ENCODE data around the gene TFIP11.

Gene TFIP11

DNA sequence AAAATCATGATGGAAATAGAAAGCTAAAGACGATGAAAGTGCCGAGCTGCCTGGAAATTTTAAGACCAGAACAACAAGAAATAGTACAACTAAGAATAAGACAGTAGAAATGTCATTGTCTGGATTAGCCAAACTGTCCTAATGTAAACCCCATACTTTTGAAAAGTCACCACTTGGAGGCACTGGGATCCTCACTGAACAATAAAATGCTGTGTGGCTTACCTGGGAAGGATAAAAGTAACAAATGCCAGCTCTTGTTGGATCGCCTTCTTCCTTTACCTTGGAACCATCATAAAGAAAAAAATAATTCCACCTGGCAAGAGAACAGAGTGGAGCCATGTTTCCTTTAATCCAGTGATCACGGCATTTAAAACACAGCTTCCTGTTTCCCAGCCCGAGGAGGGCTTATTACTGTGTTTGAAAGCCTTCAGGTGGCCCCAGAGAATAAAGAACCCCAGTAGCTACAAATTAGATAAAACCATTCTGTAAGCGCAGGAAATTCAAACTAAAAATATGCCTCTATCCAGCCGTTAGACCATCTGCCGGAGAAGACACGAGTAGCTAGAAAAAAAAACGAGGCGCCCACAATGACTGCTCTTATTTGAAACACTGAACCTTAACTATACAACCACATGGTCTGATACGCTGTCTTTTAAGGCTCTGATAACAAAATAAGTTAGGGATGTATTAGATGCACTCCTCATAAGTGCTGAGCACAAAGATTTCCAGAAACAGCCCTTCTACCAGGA lies 33.1 kb downstream of the TFIP11 start:
- no peak for DNase-seq (ENCODE audit: low read depth)

DNA sequence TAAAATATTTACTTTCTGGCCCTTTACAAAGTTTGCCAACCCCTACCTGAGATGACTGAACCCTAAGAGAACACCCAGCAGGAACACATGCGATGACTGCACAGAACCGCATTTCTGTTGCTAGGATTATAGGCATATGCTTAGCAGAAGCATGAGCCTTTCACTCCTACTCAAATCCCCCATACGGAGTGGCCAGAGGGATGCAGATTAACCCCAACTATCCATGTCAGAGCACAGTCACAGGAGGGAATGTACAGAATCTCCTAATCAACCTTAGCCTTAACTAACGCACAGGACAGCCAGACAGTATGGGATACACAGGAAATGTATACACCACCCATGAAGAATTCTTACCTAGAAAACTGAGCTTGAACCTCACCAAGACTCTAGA lies 34.9 kb downstream of the TFIP11 start:
- no peak for DNase-seq (ENCODE audit: low read depth)

DNA sequence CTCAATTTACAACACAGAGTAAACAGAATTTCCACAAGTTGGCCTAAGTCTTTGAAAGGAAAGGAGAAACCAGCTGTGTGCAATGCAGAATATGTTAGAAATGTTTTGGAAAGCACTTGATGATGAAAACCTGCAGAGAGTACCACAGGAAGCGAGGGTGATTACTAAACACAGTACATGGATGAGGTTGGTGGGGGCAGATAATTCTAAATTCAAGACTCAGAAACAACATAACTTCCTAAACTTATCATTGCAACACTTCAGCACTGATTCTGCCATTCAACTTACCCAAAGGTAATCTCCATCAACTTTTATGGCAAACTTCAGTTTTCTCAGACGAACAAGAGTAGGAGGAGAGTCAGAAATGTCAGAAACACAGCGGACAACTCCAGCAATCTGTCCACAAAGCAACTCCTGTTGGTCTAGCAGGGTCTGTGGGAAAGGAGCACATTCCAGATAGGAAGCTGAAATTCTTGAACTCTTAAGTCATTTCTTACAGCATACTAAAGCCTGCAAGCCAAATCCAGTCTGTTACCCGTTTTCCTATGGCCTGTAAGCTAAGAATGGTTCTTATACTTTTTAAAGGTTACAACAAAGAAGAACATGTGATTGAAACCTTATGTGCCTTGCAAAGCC lies 35.5 kb downstream of the TFIP11 start:
- DNase-seq (ENCODE audit: low read depth) = no peak

DNA sequence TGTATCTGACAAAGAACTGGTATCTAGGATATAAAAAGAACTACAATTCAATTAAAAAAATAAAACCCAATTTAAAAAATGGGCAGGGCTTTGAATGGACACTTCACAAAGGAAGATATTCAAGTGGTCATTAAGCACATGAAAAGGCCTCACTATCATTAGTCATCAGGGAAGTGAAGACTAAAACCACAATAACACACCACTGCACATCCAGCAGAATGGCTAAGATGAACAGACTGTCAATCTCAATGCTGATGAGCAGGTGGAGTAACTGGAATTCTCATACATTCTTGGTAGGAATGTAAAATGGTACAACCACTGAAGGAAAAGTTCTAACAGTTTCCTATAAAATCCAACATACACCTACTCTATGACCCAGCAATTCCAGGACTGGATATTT lies 37.6 kb downstream of the TFIP11 start:
- no peak for DNase-seq (ENCODE audit: low read depth)

DNA sequence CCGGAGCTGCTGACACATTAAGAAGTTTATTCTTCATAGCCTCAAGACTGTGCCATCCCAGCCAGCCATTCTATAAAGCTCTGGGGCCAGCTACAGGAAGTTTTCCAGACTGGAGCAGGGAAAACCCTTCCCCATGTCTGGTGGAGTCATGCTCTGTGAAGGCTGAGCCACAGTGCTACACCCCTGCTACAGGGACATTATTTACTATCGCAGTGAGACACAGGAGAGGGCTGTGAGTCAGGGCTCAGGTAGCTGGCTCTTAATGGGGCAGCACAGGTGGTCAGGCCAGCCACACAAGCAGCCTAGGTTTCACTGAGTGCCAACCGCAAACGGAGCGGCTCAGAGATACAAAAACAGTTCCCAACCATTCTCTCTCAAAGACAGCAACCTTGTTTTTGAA lies 40.8 kb downstream of the TFIP11 start:
- peak; percentile 36 for DNase-seq (ENCODE audit: low read depth)

DNA sequence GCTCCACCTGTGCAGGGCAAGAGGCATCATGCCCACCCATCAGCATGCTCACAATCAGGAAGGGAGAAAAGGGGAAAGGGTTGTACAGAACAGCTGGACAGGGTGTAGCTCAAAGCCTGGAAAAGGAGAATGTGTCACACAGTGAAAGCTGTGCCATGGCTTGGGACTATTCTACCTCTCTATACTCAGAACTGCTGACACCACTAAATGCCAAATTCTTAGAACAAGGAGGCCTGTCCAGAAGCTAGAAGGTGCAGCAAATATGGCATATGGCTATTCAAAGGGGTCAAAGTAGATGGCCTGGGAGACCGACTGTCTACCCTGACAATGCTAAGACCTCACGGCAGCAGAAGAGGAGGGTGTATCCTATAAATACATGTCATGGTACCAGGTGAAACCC lies 41.5 kb downstream of the TFIP11 start:
- DNase-seq (ENCODE audit: low read depth) = no peak

DNA sequence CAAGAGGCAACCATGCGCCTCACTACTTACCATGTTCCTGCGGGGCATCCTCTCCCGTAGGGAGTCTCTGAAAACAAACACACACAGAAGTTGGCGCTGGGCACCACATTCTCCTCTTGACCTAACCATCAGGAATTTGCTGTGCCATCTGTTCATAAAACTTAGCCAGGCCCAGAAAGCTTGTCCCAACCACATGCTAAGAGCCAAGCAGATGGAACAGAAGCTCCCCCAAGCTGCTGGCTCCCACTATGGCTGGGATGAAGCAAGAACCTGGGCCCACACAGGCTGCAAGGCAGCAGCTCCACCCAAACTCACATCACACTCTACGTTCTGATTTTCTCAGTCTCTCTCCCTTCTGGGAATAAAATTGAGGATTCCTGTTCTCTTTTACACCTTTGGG lies 46.1 kb downstream of the TFIP11 start:
- peak; percentile 21 for DNase-seq (ENCODE audit: low read depth)

DNA sequence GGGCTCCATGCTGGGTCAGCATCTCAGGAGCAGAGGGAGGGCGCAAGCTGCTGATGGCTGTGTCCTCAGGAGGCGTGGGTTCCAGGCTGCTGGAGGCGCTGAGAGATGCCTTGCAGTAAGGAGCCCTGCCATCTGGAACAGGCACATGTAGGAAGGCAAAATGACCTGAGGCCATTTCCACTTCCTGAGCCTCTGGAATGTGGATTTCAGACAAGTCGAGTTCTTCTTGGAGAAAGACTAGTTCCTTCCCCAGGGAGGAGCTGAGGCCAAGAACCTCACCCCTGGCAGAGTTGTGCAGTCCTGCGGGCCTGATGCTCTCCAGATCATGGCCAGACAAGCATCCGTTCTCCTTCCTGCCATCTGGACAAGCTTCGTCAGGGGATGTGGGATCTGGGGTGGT lies 48.0 kb downstream of the TFIP11 start:
- peak; percentile 65 for DNase-seq (ENCODE audit: low read depth)

DNA sequence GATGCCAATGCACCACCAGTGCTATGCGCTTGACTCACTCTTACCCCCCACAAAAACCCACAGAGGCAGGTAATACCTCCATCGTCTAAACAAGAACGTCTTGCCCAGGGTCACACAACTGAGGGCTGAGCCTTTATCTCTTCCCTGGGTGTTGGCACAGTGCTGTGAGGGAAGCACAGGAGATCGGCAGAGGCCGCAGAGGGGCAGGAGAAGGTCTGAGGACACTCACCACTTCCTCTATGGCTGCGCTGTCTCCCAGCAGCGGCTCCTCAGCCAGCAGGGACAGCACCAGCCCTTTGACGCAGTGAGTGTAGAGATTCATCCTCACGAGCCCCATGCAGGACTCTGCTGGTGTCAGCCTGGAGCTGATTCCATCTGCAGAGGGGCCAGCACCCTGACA lies 48.6 kb downstream of the TFIP11 start:
- DNase-seq (ENCODE audit: low read depth) = no peak

DNA sequence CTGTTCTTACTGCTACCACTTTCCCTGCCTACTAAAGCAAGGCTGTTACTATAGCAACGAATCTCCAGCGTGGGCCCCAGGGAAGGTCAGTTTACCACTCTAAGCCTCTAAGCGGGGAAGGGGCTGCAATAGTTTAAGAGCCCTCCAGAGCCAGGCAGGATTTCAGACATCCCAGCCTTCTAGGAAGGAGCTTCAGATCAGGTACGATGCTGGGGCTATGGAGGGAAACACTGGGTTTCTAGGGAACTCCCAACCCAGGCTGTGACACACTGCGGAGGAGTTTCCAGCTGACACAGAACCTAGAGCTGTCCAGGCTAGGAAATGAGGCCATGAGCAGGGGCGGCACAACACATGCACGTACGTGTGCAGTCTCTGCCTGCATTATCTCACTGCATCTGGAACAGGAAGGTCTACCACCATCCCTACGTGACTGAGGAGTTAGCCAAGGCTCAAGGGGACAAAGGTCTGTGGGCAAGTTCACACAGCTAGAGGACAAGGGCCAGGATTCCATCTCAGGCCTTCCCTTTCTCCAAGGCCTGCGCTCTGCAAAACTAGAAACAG lies 49.1 kb downstream of the TFIP11 start:
- no peak for DNase-seq (ENCODE audit: low read depth)

DNA sequence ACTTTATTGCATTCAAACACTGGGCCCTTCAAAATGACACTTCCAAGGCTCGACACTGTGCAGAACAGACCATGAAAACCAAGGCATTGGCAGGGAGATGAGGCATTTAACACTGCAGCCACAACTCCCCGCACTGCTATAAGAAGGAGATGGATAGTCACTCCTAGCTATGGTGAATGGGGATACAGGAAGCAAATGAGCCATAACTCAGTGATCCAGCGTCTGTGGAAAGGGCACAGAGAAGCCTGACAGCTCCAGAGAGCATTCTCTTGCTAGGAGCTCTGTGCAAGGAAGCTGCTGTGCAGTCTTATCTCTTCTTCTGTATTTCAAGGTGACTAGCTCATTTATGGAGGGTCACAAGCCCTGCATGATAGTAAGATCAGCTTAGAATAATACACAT lies 49.6 kb downstream of the TFIP11 start:
- no peak for DNase-seq (ENCODE audit: low read depth)

DNA sequence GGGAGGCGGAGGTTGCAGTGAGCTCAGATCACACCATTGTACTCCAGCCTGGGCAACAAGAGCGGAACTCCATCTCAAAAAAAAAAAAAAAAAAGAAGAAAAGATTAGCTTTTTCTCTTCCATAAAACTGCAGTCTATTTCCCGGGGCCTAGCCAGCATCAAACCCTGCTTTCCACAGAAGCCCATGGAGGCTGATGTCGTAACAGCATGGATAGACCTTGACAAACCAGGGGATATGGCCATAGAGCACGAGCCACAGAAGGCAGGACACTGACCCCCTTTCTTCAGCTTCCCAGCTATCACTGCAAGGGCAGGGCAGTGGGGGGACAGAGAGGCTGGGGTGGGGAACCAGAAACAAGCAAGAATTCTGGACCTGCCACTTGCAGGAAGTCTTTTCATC lies 50.2 kb downstream of the TFIP11 start:
- no peak for DNase-seq (ENCODE audit: low read depth)

DNA sequence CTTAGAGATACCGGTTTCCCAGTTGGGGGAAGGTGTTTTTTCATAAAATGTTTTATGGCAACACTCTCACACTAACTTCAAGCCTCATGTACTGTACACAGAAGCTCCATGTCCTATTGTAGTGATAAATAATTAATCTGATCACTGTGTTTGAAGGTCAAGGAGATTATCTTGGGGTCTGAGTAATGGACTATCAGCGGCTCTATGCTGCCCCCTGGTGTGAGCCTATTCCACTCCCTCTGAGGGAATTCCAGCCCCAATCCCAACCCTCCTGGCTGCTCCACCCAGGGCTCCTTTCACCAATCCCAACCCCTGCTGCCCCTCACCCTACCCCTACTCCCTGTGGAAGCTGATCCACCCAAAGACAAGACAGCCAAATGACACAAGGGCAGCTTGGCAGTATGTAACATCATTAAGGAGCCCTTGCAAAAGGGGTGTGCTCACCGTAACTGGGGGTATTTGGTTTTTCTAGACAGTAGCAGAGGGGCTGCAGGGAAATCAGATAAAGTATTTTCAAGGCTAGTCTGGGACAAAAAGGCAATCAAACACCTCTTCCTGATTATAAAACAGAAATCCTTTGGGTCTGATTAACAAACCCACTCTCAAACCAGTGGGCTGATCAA lies 51.0 kb downstream of the TFIP11 start:
- no peak for DNase-seq (ENCODE audit: low read depth)

DNA sequence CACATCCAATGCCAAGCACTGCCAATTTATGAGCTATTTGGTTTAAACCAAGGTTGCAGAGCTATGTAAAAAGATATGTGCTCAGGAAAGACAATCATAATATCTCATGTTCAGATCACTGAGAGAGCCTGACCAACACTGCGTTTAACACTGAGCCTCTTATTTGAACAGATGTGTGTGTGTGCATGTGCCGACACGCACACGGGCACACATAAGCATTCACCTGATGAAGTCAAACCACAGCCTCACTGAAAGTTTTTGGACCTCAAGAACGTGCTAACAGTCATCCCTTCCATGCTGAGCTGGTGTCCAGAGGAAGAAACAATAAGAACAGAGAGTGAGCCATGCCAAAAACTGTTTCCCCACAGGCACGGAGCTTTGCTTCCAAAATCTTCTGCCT lies 52.1 kb downstream of the TFIP11 start:
- no peak for DNase-seq (ENCODE audit: low read depth)

DNA sequence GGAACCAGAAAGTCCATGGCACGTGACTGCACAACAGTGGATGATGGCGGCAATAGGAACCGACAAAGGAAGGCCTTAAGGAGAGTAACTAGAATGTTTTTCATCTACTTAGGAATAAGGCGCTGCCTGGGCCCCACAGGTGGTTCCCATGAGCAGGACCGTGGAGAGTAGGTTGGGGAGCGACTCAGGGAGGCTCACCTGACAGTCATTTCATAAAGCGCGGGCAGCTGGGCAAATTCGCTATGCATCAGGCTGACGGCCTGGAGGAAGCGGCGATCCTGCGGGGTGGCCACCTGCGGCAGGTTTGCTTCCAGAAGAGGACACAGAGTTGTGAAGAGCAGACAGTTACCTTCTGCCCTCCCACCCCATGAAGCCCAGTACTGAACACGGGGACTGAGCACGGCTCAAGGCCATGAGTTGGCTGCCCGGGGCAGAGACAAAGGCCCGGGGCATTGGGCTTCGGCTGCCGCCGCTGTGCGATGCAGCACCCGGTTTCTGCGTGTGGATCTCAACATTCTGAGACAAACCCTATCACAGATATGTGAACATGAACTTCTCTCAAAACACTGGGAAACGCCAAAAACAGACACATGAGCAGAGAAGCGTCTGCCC lies 54.5 kb downstream of the TFIP11 start:
- DNase-seq (ENCODE audit: low read depth) = no peak

DNA sequence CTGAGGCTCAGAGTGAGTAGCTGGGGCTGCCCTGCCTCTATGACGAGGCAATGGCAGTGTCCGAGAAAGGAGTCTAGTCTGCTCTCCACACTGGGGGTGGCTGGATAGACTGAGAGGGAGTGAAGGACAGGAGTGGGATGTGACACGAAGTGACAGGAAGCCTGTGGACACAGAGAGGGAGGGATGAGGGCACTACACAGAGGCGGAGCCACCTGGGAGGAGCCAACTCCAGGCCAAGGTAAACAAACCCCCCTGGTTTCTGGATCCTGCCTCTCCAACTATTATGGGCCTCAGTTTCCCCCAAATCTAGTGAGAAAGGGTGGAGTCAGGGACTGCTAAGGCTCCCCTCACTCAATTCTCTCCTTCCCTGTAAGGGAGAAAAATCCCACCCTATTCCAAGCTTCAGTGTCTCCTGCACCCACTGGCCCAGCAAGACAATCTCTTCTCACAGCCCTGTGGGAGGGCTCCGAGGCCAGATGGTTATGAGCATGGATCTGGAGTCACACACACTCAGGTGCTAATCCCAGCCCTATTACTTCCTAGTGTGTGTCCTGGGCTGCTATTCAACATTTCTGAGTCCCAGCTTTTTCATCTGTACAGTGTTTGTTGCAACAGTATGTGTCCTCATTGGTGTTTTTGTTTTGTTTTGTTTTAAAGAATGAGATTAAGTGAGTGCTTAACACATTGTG lies 58.3 kb downstream of the TFIP11 start:
- no peak for DNase-seq (ENCODE audit: low read depth)

DNA sequence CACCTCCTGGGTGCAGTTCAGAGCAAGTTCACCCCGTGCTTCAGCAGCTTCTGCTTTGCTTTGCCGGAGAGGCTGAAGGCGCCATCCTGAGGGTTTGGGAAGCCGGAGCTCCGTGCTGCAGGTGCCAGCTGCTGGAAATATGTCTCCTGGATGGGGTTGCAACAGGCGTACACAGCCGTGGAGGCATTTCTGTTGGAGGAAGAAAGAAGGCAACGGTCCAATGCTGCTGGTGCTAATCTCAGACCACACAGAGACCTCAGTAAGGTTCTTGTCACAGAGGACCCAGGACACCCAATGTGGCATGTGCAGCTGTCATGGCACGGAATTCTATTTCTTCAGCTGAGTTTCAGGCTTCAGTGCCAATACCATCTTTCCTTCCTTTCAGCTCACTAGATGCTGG lies 59.1 kb downstream of the TFIP11 start:
- DNase-seq (ENCODE audit: low read depth) = no peak

DNA sequence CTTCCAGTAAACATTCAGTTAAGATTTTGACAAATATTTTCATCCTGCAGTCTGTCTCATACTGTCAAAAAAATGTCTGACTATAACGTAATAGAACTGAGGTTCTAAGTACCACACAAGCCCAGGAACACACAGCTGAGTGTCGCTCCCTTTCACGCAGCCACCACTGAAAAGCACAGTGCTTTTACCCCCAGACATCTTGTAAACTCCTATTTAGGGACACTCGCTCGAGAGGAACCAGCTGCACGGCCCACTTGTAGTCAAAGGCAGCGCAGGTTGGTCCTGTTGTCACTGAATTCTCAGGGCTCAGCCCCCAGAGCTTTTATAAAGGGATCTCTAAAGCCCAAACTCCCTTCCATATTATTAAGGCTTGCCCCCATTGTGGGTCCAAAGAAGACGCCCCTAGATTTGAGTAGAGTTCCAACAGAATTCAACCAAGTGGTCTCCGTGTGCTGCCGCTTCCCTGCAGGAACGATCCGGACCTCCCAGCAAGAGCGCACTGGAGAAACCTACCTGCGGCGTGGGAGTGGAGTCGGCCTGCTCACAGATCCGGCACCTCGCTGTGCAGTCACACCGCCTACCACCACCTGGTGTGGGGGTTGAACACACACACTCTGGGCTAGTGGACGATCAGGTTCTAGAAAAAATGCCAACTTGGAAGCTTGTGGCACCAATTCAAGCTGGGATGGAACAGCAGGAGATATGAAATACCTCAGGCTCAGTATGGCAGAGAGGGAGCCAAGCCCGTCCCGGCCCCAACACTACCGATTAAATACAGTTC lies 59.8 kb downstream of the TFIP11 start:
- DNase-seq (ENCODE audit: low read depth) = no peak

DNA sequence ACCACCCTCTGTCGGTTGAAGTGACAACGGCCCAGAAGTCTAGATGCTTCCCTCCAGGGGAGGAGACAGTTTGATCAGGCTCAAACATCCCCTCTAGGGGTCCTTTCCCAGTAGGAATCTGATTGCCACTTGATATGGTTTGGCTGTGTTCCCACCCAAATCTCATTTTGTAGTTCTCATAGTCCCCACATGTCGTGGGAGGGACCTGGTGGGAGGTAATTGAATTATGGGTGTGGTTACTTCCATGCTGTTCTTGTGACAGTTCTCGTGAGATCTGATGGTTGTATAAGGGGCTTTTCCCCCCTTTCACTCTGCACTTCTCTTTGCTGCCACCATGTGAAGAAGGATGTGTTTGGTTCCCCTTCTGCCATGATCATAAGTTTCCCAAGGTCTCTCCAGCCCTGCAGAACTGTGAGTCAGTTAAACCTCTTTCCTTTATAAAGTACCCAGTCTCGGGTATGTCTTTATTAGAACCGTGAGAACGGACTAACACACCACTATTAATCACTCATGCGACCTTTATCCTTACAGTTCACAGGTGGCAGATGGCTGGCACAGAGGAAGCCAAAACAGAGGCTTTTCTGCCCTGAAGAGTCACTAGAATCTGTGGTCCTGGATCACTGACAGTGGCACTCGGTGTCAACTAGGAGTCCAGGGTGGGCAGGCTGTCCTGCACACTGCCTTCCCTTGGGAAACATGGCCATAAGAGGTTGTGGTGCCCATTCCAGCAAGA lies 61.7 kb downstream of the TFIP11 start:
- no peak for DNase-seq (ENCODE audit: low read depth)

DNA sequence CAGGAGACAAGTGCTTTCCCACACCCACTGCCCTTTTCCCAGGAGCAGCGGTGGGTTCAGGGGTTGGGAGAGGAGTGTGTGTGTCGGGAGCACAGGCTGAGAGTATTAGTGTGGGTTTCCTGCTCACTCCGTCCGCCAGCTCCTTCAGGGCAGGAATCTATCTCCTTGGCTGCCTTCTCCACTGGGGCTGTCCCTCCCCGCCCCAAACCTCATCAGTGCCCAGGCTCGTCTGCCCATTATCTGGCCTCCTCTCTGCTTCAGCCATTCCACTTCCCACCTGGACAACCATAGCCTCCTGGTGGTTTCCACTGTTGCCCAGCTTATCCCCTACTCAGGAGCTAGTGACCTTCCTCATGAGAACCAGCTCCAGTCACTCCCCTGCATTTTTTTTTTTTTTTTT lies 63.3 kb downstream of the TFIP11 start:
- DNase-seq (ENCODE audit: low read depth) = no peak

DNA sequence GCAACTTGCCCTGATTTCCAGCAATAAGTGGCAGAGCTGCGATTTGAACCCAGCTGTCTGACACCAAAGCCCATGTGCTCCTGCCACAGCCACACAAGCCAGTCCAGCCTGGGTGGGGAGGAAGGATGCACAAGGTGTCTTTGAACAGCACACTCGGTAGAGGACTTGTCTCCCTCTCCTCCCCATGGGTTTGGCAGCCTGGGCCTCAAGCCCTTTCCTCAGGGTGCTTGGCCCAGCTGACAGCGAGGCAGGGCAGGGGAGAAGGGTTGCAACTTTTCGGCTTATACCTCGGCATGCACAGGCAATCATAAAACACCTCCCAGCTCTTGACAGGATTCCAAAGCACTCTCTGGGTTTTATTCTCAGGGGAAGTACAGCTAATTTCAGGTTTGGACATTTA lies 63.9 kb downstream of the TFIP11 start:
- no peak for DNase-seq (ENCODE audit: low read depth)
